ACHN (cell line): Measurements from ENCODE around the gene CKAP2L.
A peak's percentile ranks its signal among the peaks of the same experiment; 100 is the strongest.

Experiments used
- DNase-seq: peaks from one replicate; pipeline ENCODE4 v3.0.0-alpha.2; 2015
- in situ Hi-C: cut with HindIII; loops from 2 replicates; pipeline ENCODE4 v1.10.0; 2017; ENCODE audit warnings: low sequenced_read_pairs, low pct_ligation_motif_present, low pct_unique_long_range_greater_than_20kb

CKAP2L gene

GRCh38 chr2:112693596-112693995 is 70.8 kb downstream of the CKAP2L start:
- DNase-seq = no peak
- in situ Hi-C loops = no loop called here

GRCh38 chr2:112692918-112693317 is 71.5 kb downstream of the CKAP2L start:
- DNase-seq = peak; percentile 24
- in situ Hi-C loops = no loop called here

DNA sequence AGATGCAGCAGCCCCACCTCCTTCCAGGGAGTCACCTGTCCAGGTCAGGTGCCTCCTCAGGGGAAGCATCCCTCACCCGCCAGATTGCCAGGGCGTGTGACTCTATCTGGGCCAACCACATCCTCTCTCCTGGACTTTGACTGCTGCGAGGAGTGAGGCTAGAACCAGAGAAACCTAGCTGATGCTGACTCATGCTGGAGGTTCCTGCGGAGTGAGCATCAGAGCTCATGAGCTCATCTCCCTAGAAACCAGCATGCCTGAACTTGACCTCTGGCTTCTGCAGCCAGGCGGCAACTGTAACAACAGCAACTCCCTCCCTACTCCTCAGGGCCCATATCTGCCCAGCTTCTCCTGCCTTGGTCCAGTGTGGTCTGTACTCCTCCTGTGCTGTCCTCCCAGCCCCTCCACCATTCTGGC is 71.9 kb downstream of the CKAP2L start:
- in situ Hi-C loops = no loop called here

GRCh38 chr2:112691881-112692281 is 72.5 kb downstream of the CKAP2L start:
- in situ Hi-C loops = no loop called here
- peak; percentile 18 for DNase-seq

More for the DNA sequence above, 71.9 kb downstream of the CKAP2L start:
- DNase-seq = peak; percentile 96

DNA sequence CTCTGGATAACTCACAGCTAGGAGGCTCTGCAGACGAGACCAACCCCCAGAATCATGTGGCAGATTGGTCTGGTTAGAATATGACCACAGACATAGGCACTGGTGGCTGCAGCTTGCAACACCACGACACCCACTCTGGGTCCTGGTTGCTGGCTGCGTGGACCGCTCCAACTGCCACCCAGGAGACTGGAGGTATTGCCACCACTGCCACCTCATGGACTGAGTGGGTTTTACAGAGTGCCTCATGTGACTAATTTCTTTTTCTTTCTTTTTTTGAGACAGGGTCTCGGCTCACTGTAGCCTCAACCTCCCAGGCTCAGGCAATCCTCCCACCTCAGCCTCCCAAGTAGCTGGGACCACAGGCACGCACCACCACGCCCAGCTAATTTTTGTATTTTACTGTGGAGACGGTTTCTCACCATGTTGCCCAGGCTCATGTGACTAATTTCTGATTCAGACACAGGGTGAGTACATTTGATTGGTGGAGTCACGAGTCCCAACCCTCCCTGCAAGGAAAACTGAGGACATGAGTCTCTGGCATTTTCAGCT is 73.5 kb downstream of the CKAP2L start:
- in situ Hi-C loops = no loop called here
- peak; percentile 69 for DNase-seq

GRCh38 chr2:112688086-112688880 is 76.1 kb downstream of the CKAP2L start:
- in situ Hi-C loops = no loop called here
- DNase-seq = no peak

- in situ Hi-C loops = no loop called here
- DNase-seq = no peak
These were observed 76.9 kb downstream of the CKAP2L start for GRCh38 chr2:112687522-112687921.
